LoVo (cell line): Measurements from ENCODE around the gene APBA1.

Experiments used
- DNase-seq: peaks from one replicate; pipeline ENCODE4 v3.0.0-alpha.2; 2016; ENCODE audit warnings: low spot score

The APBA1 gene

GRCh38 chr9:69397384-69398214 lies 274.6 kb downstream of the APBA1 start:
- DNase-seq = no peak

GRCh38 chr9:69396759-69397158 lies 275.4 kb downstream of the APBA1 start:
- DNase-seq = no peak

GRCh38 chr9:69395718-69396117 lies 276.5 kb downstream of the APBA1 start:
- no peak for DNase-seq

GRCh38 chr9:69393425-69393824 lies 278.7 kb downstream of the APBA1 start:
- DNase-seq = no peak

GRCh38 chr9:69392826-69393225 lies 279.3 kb downstream of the APBA1 start:
- no peak for DNase-seq

GRCh38 chr9:69391946-69392345 lies 280.2 kb downstream of the APBA1 start:
- DNase-seq = no peak

GRCh38 chr9:69391487-69391886 lies 280.7 kb downstream of the APBA1 start:
- DNase-seq = no peak

- DNase-seq = no peak
Observed at GRCh38 chr9:69389437-69389995, 282.7 kb downstream of the APBA1 start.

GRCh38 chr9:69388596-69388995 lies 283.6 kb downstream of the APBA1 start:
- no peak for DNase-seq

- no peak for DNase-seq
Observed at GRCh38 chr9:69386651-69387050, 285.5 kb downstream of the APBA1 start.

- DNase-seq = no peak
Observed at GRCh38 chr9:69385581-69386033, 286.6 kb downstream of the APBA1 start.

GRCh38 chr9:69382135-69382534 lies 290.0 kb downstream of the APBA1 start:
- DNase-seq = no peak

- DNase-seq = no peak
Observed at GRCh38 chr9:69380811-69381210, 291.4 kb downstream of the APBA1 start.

GRCh38 chr9:69380301-69380700 lies 291.9 kb downstream of the APBA1 start:
- DNase-seq = no peak

GRCh38 chr9:69379270-69379982 lies 292.7 kb downstream of the APBA1 start:
- DNase-seq = peak; percentile 8

GRCh38 chr9:69377981-69378380 lies 294.2 kb downstream of the APBA1 start:
- no peak for DNase-seq
